GM12891 (cell line): ENCODE data around the gene FERMT1.

Source experiments
- POLR2A ChIP-seq: IDR thresholded peaks from 2 replicates; pipeline ENCODE4 v1.6.1; 2011; ENCODE audit warnings: low read depth, low read length, control low read depth
- POLR2AphosphoS5 ChIP-seq: IDR thresholded peaks from 2 replicates; pipeline ENCODE4 v1.6.1; 2011; ENCODE audit warnings: low read depth, low read length, control low read depth
- SPI1 ChIP-seq: IDR thresholded peaks from 2 replicates; pipeline ENCODE4 v1.6.1; 2011; ENCODE audit warnings: low read depth, low read length, control low read depth
- TAF1 ChIP-seq: IDR thresholded peaks from 2 replicates; pipeline ENCODE4 v1.6.1; 2011; ENCODE audit warnings: low read depth, low read length, control low read depth

GRCh38 chr20:6165346-6165745 lies 42.5 kb upstream of the FERMT1 start:
- TF ChIP-seq POLR2A (no peak), POLR2AphosphoS5 (no peak), TAF1 (no peak), SPI1 (no peak)
